Activated T-helper 9 cell treated with anti-CD3 and anti-CD28 coated beads, Interleukin-2, amount 50 U/mL, for 16 hours (primary cell): ENCODE measurements around the gene MCM3AP.

Experiments
- DNase-seq: peaks from one replicate; pipeline ENCODE4 v3.0.0-alpha.2; 2020; ENCODE audit warnings: low read depth

Gene MCM3AP

GRCh38 chr21:46285206-46285661 is at the start of gene MCM3AP:
TSS of gene MCM3AP (minus strand) at chr21:46285611. CDS start at chr21:46285286, 325 bp downstream.
- DNase-seq = no peak

GRCh38 chr21:46334351-46335140 is 49.1 kb upstream of the MCM3AP start:
- DNase-seq = no peak

GRCh38 chr21:46329796-46330195 is 44.4 kb upstream of the MCM3AP start:
- DNase-seq = no peak

- no peak for DNase-seq
Observed at GRCh38 chr21:46328151-46328550, 42.7 kb upstream of the MCM3AP start.

GRCh38 chr21:46327711-46328110 is 42.3 kb upstream of the MCM3AP start:
- DNase-seq = no peak

- no peak for DNase-seq
Observed at GRCh38 chr21:46326110-46326703, 40.8 kb upstream of the MCM3AP start.

GRCh38 chr21:46325073-46325912 is 39.9 kb upstream of the MCM3AP start:
- DNase-seq = peak; percentile 15

- peak; percentile 81 for DNase-seq
Observed at GRCh38 chr21:46324390-46325072, 39.1 kb upstream of the MCM3AP start.

GRCh38 chr21:46323710-46324389 is 38.4 kb upstream of the MCM3AP start, which contains the start of the genes C21orf58 and PCNT:
TSS of gene C21orf58 (minus strand) at chr21:46323870. CDS start at chr21:46322738, 1,132 bp downstream.
TSS of gene PCNT (plus strand) at chr21:46324156. CDS start at chr21:46324229, 73 bp downstream.
- peak; percentile 97 for DNase-seq

- DNase-seq = no peak
Observed at GRCh38 chr21:46323227-46323709, 37.9 kb upstream of the MCM3AP start.

- no peak for DNase-seq
Observed at GRCh38 chr21:46322351-46323226, 37.2 kb upstream of the MCM3AP start.

GRCh38 chr21:46320331-46320801 is 35.0 kb upstream of the MCM3AP start:
- no peak for DNase-seq

- no peak for DNase-seq
Observed at GRCh38 chr21:46319186-46319585, 33.8 kb upstream of the MCM3AP start.

GRCh38 chr21:46318464-46318845 is 33.0 kb upstream of the MCM3AP start:
- DNase-seq = no peak

GRCh38 chr21:46317710-46318463 is 32.5 kb upstream of the MCM3AP start:
- no peak for DNase-seq

GRCh38 chr21:46316708-46317324 is 31.4 kb upstream of the MCM3AP start:
- DNase-seq = no peak

- DNase-seq = no peak
Observed at GRCh38 chr21:46314441-46315020, 29.1 kb upstream of the MCM3AP start.

- no peak for DNase-seq
Observed at GRCh38 chr21:46312949-46313348, 27.5 kb upstream of the MCM3AP start.
